Activated naive CD4-positive, alpha-beta T cell treated with anti-CD3 and anti-CD28 coated beads, Interleukin-2, amount 50 U/mL, for 72 hours (primary cell): ENCODE measurements around the gene TRPM1. TPM values are rescaled to one million over a fixed set of nuclear protein-coding genes. Genes with fewer than 3 reads are reported as not detected.

Experiments
- ATAC-seq, 2 donors: fragments of 150-1000 bp; cut with Tn5 transposase; 2 replicates each; pipeline ENCODE4 v1.10.0; 2021; ENCODE audit warnings: mild to moderate bottlenecking in 2 of 2, moderate library complexity in 2 of 2
- DNase-seq, 2 donors: peaks; one replicate each; pipeline ENCODE4 v3.0.0; 2021 to 2022; ENCODE audit warnings: low spot score in 2 of 2
- H3K27ac Mint-ChIP-seq, 2 donors: one replicate each; pipeline ENCODE4 v1.8.0; 2022; ENCODE audit warnings: mild to moderate bottlenecking in 2 of 2, mixed read lengths in 2 of 2
- H3K36me3 Mint-ChIP-seq, 2 donors: one replicate each; pipeline ENCODE4 v1.8.0; 2022; ENCODE audit warnings: mixed read lengths in 2 of 2
- H3K9me3 Mint-ChIP-seq, 2 donors: one replicate each; pipeline ENCODE4 v1.8.0; 2022; ENCODE audit warnings: mixed read lengths in 2 of 2
- total RNA-seq, 2 donors: library from RNA; stranded (reverse); gene quantifications; one replicate each; pipeline ENCODE4 v1.2.3, GENCODE V29; 2022

Gene TRPM1
- total RNA-seq, 2 donors from 2014 or later, result not detected

DNA sequence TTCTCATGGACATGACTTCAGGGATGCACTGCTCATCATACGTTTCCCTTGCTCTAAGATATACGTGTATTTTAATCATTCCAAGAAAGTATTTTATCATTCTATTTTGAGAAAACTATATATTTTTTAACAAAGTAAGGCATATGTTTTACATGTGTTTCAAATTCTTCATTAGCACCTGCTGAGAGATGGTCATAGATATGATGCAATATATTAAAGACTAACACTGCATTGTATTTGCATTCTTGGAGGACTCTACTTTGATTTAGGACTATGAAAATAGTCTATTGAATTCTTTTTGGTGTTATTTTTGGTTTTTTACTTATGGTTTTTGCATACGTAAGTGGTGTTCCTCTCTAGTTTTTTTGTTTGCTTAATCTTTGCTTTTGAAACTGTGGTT, 55.9 kb downstream of the TRPM1 start:
- no peaks in the 10 kb centered on the region for H3K36me3 Mint-ChIP-seq
- no peak for ATAC-seq
- no peak overlapping the region for H3K27ac Mint-ChIP-seq
- no peaks in the 10 kb centered on the region for H3K9me3 Mint-ChIP-seq
- no peak for DNase-seq

DNA sequence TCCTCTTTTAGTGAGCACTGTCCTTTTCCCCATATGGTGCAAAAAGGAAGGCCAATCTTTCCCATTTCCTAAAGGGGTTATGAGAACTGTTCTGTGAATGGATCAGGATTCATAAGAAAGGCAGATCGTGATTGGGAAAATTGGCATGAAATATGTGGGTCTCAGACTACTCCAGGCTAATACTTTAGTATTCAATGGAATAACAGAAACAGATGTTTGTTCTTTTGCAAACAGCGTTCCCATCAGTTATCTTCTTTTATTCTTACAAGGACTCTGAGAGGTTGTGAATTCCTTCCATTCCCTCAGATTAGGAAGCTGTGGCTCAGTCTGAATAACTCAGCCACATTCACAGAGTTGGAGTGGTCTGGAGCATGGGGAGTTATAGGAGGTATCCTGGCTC, 58.8 kb downstream of the TRPM1 start:
- ATAC-seq, result no peak
- no peaks in the 10 kb centered on the region for H3K36me3 Mint-ChIP-seq
- H3K27ac Mint-ChIP-seq, result no peak overlapping the region
- no peak for DNase-seq
- H3K9me3 Mint-ChIP-seq, result no peaks in the 10 kb centered on the region

DNA sequence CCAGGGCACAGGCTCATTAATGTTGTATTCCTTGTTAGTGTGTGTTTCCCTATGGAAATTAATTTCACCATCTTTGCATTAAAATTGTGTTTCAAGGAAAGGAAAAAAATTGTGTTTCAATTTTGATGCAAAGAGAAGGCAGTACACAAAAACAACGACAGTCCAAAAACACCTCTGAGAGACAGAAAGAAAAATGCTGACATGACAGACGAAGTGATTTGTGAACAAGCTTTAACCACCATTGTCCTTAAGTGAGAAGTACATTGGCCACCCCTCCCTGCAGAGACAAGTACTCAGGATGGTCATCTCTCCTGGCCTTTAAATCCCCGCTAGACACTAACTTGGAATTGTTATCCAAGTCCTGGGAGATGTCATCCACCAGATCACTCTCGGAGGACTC, 59.9 kb downstream of the TRPM1 start:
- ATAC-seq (no peak), DNase-seq (no peak)
- Mint-ChIP-seq H3K27ac (no peak overlapping the region), H3K36me3 (no peaks in the 10 kb centered on the region), H3K9me3 (no peaks in the 10 kb centered on the region)

DNA sequence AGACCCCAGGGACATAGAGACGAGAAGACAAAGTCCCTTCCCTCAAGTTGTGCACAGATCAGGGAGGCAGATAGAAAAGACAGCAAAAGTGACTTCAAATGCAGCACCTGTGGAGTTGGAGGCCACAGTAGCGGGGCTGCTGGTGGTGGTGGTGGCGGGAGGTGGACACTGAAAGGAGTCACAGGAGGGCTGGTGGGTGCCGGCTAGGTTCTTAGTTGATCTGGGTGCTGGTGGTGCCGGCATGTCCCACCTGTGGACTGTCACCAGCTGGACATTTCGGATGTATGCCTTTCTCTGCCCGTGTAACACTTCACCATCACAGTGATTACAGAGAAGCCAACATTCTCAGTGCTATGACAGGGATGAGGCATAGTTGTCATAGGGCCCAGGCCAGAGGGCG, 60.9 kb downstream of the TRPM1 start:
- ATAC-seq (no peak), DNase-seq (no peak)
- Mint-ChIP-seq H3K9me3 (no peaks in the 10 kb centered on the region), H3K36me3 (no peaks in the 10 kb centered on the region), H3K27ac (no peak overlapping the region)

DNA sequence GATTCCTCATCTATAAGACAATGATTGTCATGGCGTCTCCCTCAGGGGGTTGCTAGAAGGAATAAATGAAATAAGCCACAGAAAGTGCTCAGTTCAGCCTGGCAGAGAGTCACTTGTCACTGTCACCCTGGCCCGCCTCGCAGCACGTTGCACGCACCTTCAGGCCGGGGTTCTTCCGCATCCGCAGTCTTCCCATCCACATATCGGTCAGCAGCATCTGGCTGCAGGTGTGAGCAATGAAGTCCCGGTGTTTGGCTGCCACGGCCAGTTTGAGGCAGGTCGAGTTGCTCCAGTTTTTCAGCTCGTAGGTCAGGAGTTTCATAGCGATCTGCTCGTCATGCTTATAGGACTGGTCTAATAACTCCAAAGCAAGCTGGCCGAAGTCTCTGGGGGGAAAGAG, 61.6 kb downstream of the TRPM1 start:
- ATAC-seq, result no peak

DNA sequence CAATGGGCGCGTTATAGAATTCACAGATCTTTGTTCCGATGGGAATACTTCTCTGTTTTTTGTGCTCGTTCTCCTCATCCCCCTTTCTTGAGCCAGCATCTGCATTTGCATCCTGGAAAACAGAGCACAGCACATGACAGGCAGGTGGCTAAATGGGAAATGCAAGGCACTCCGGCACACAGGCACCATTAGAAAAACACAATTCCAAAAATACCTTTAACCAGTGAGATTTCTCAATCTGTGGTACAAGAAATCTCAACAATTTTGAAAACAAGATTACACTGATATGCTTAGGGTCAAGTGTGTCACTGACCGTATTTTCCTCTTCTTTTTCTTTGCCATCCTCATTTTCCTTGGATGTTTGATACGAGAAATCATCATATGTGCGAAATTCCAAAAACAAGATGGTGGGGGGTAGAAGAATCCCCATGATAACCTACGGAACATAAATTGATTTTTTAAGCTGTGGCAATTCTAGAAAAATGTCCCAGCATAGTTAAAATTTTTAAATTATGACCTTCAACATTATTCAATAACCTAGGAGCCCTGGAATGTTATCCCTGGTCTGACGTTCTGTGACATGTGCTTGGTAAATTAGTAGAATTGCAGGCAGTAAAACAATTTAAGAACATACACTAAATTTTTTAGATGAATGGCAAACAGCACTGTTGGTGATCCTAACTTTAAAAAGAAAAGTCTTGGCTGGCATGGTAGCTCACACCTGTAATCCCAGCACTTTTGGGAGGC, 63.6 kb downstream of the TRPM1 start:
- Mint-ChIP-seq H3K27ac (no peak overlapping the region), H3K9me3 (no peaks in the 10 kb centered on the region), H3K36me3 (no peaks in the 10 kb centered on the region)
- ATAC-seq, result no peak
- DNase-seq, result no peak

More for the DNA sequence above, 61.6 kb downstream of the TRPM1 start:
- H3K27ac Mint-ChIP-seq, result no peak overlapping the region
- DNase-seq, result no peak
- H3K9me3 Mint-ChIP-seq, result no peaks in the 10 kb centered on the region
- no peaks in the 10 kb centered on the region for H3K36me3 Mint-ChIP-seq

DNA sequence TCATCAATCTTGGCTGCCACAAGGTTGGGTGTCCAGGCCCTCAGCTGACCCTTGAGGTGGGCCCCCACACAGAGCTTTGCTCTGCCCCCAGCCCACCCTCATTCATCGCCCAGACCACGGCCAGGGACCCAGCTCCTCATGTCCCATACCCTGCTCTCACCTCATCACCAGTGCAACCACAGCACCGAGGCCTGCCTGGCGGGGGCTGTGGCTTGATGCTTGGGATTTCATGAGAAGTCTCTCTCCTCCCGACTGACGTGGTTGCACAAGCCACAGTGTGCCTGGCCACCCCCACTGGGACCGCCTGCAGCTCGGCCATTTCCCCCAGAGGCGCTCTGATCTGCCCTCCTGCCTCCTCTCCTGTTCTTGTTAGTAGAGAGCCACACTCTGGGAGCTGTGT, 64.7 kb downstream of the TRPM1 start:
- DNase-seq (no peak), ATAC-seq (no peak)
- Mint-ChIP-seq H3K36me3 (no peaks in the 10 kb centered on the region), H3K9me3 (no peaks in the 10 kb centered on the region), H3K27ac (peak overlapping the region in 1 of 2 donors; percentile 87)

DNA sequence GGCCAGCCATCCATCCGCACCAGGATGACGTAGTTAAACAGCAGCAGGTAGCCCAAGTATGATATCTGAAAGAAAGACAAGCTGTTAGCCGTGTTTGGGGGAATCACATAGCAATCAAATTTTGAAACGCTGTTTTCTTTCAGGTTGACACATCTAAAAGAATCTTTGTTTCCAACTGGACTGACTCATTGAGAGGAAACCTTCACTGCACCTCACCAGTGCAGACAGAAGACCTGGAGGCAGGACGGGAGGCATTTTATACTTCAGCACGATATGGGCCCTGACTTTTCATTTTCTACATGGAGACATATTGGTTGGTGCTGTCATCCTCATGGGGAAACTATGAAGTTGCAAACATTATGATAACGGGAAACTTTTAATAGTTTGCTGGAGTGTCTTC, 65.9 kb downstream of the TRPM1 start:
- Mint-ChIP-seq H3K9me3 (no peaks in the 10 kb centered on the region), H3K27ac (no peak overlapping the region), H3K36me3 (no peaks in the 10 kb centered on the region)
- DNase-seq (no peak), ATAC-seq (no peak)

DNA sequence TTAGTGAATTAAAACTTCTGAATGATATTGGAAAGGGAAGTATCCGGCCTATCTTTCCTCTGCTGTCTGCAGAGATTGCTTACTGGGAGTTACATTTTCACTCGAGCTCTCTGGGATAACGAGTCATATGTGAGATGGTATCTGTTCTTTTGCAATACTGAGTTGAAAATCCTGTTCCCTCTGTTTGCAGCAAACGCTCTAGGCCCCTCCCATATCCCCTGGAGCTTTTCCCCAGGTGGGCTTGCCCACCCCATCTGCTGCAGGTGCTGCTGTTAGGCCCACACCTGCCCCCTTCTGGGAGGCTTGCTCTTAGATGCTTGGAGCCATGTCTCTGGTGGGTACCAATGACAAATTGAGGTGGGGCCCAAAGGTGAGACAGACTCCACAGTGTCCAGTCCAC, 67.4 kb downstream of the TRPM1 start:
- no peaks in the 10 kb centered on the region for H3K9me3 Mint-ChIP-seq
- DNase-seq (no peak), ATAC-seq (no peak)
- no peak overlapping the region for H3K27ac Mint-ChIP-seq
- H3K36me3 Mint-ChIP-seq, result no peaks in the 10 kb centered on the region

DNA sequence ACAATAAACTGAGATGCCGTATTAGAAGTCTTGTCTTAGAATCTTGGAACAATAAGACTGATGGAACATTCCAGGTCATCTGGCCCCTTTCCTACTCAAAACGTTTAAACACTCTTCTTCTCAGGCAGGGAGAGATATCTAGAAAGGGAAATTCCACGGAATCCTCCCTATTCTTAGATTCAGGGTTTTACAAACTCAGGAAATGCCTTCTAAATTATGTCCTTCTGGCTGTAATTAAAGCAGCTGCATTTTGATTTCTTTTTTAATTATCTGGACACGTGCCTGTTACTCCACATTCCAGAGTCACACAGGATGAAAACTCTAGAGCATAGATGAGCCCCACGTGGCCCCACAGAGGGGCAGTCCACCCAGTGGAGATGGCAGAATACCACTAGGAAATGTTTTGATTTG, 68.6 kb downstream of the TRPM1 start:
- H3K36me3 Mint-ChIP-seq, result no peaks in the 10 kb centered on the region
- DNase-seq (no peak), ATAC-seq (no peak)
- no peak overlapping the region for H3K27ac Mint-ChIP-seq
- no peaks in the 10 kb centered on the region for H3K9me3 Mint-ChIP-seq

DNA sequence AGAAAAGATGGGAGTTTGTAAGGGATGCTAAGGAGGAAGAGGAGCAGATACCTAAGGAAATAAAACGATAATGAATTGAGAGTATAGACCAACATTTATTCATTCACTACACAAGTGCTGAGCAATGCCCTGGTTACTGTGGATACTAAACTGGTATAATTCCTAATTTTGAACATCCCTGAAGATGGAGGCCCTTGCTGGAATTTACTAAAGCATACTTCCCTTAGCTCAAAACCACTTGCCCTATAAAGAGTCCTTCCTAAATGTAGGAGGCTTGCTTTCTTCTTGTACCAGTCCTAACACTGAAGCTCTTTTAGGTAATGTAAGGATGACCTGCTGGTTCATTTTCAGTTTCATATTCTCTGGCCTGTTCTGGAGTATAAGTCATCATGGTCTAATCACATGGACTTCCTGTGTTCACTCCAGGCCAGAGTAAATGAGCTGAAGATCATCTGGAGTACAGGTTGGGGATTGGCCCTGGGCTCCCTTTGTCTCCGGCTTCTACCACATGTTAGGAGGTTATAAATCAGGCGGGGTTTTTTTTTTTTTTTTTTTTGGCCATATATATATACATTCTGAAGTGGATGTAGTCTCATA, 70.0 kb downstream of the TRPM1 start:
- ATAC-seq (peak in 1 of 2 donors; percentile 41), DNase-seq (no peak)
- H3K9me3 Mint-ChIP-seq, result no peaks in the 10 kb centered on the region
- no peak overlapping the region for H3K27ac Mint-ChIP-seq
- no peaks in the 10 kb centered on the region for H3K36me3 Mint-ChIP-seq

DNA sequence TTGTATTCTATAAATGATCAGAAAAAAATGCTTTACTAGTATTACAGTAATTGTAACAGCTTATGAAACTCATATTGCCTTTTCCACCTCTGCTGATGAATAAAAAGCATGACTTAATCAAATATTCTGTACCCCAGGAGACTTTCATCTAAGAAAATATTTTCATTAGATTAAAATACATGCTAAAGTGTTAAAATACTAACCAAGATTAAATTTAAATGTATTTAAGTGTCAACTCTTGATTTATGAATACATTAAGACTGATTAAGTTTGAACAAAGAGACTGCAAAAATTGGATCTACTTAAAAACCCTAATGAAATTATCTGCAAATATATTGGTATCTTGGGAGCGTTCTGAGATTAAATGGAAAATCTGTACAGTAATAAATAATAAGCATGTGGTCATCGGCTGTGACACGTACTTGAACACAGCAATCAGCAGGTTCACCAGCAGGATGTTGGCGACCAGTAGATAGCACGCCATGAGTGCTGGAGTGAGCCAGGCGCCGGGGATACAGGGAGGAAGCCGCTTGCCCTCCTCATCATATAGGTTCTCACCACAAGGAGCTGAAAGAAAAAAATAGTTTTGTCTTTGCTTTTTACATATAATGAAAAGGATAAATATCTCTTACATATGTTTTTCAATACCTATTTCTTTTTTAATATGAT, 73.5 kb downstream of the TRPM1 start:
- Mint-ChIP-seq H3K36me3 (no peaks in the 10 kb centered on the region), H3K27ac (no peak overlapping the region), H3K9me3 (no peaks in the 10 kb centered on the region)
- ATAC-seq, result no peak
- DNase-seq, result no peak

DNA sequence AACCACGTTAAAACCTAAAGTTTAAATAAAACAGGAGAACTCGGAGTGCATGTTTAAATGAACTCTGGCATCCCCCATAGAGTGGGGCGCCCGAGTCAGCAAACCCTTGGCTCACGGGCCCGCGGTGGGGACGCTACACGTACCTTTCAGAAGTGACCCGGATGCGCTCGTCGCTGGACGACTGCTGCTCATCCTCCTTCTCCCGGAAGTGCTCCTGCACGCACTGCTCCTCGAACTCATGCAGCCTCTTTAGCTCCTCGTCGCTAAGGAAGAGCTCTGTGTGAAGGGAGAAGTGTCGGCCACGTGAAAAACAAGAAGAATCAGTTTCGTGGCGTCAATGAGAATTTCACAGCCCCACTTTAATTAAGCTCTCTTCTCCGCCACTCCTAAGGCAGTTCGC, 75.5 kb downstream of the TRPM1 start:
- H3K27ac Mint-ChIP-seq, result no peak overlapping the region
- H3K9me3 Mint-ChIP-seq, result no peaks in the 10 kb centered on the region
- DNase-seq, result no peak
- H3K36me3 Mint-ChIP-seq, result no peaks in the 10 kb centered on the region
- no peak for ATAC-seq

DNA sequence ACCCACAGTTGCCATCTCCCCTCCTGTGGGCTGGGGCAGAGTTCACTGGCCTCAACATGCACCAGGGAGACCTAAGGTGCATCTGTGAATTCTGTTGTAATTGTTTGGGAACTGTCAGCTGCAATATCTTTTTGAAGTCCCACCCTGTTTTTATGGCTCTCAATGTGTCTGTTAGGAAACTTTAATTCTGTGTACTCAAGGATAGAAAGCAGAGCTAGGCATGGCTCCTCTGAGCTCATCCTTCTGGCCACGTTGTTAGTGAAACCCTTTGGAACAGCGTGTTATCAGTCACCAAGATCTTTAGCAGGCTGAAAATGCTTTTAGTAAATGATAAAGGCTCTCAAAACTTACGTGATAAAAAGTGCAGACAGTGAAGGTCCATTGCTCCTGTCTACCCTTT, 76.5 kb downstream of the TRPM1 start:
- ATAC-seq (no peak), DNase-seq (no peak)
- Mint-ChIP-seq H3K9me3 (no peaks in the 10 kb centered on the region), H3K36me3 (no peaks in the 10 kb centered on the region), H3K27ac (no peak overlapping the region)

DNA sequence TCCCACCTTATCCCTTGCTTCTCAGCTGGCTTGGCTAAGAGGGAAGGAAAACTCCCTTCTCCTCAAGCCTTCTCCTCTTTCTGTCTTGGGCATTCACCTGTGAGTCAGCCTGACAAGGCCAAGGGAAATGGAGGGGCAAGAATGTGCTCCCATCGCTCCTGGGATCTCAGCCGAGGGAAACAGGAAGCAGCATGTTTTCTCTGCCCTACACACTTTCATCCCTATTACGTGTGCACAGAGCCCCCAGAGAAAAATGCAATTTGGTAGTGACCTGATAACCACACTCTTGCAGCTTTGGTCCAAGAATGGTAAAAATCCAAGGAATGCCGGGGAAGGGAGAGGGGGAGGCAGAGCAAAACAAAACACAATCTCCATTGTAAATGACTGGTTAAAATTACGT, 77.2 kb downstream of the TRPM1 start:
- no peak for ATAC-seq
- Mint-ChIP-seq H3K36me3 (no peaks in the 10 kb centered on the region), H3K9me3 (no peaks in the 10 kb centered on the region), H3K27ac (no peak overlapping the region)
- DNase-seq, result no peak

DNA sequence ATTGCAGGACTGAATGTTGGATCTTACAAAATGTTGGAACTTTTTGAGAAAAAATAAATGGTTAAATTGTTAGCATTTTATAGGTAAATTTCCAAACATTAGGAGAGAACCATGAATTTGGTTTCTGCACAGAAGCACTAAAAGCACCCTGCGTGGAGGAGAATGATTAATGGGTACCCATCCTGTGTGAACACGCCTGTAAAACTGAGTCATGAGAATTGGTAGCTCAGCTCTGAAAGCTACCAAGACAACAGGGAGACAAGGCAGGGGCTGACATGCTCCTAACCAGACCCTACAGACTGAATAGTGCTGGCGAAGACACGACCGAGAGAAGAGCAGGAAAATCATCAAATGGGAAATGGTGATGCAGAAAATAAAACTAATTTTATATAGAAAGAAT, 77.7 kb downstream of the TRPM1 start:
- ATAC-seq (no peak), DNase-seq (no peak)
- no peaks in the 10 kb centered on the region for H3K9me3 Mint-ChIP-seq
- no peaks in the 10 kb centered on the region for H3K36me3 Mint-ChIP-seq
- H3K27ac Mint-ChIP-seq, result no peak overlapping the region

DNA sequence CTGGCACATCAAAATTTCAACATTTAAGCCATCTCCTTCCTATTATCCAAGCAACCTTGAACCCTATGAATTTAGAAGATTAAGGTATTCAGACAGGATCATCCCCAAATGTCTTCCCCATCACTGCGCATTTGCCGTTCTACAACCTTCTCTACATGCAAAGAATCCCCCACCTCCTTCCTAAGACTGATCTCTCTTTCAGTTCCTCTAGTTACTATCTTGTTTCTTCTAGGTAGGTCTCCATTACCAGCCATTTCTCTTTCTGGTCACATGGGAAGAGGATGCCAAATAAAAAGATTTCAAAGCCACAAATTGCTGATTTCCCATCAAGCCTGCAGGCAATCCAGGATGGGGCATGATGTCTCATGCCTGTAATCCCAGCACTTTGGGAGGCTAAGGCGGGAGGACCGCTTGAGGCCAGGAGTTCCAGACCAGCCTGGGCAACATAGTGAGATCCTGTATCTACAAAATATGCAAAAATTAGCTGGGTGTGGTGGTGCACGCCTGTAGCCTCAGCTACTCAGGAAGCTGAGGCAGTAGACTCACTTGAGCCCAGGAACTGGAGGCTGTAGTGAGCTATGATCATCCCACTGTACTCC, 80.4 kb downstream of the TRPM1 start:
- no peak for DNase-seq
- H3K27ac Mint-ChIP-seq, result peak overlapping the region in 1 of 2 donors; percentile 5
- ATAC-seq, result no peak
- H3K9me3 Mint-ChIP-seq, result no peaks in the 10 kb centered on the region
- no peaks in the 10 kb centered on the region for H3K36me3 Mint-ChIP-seq
